Measurements from ENCODE around the gene TAS2R1.

GRCh38 chr5:9622971-9623421 is 7.2 kb downstream of the TAS2R1 start:
- TF ChIP-seq FOXM1 (IDR thresholded peaks at IDR 0.05; ENCODE audit: borderline replicate concordance): no peak
- TF ChIP-seq SUZ12 (IDR thresholded peaks at IDR 0.05): no peak
- TF ChIP-seq HDGF (IDR thresholded peaks at IDR 0.05; ENCODE audit: borderline replicate concordance): no peak
- TF ChIP-seq FOXK2 (IDR thresholded peaks at IDR 0.05): no peak
- no peak for TF ChIP-seq ARNT (IDR thresholded peaks at IDR 0.05)
- no peak for TF ChIP-seq BHLHE40 (IDR thresholded peaks at IDR 0.05; ENCODE audit: borderline replicate concordance)
- TF ChIP-seq SP1 (IDR thresholded peaks at IDR 0.05): no peak
- TF ChIP-seq PKNOX1 (IDR thresholded peaks at IDR 0.05): no peak
- TF ChIP-seq ELF4 (IDR thresholded peaks at IDR 0.05): no peak
- no peak for TF ChIP-seq ZNF384 (IDR thresholded peaks at IDR 0.05)
- TF ChIP-seq FOXA1 (IDR thresholded peaks at IDR 0.05): no peak
- TF ChIP-seq L3MBTL2 (conservative IDR thresholded peaks at IDR 0.05): no peak

Measured in HEK293T (cell line).